Lung (tissue), 12 donors: Measurements from ENCODE around the gene USP3. TPM values are rescaled to one million over a fixed set of nuclear protein-coding genes. Genes with fewer than 3 reads are reported as not detected.
A peak's percentile ranks its signal among the peaks of the same experiment; 100 is the strongest.

Experiments
- ATAC-seq: fragments of 200-7000 bp; cut with Tn5 transposase; one replicate; pipeline ENCODE4 v1.9.1; 2020; ENCODE audit warnings: moderate number of reproducible peaks; ENCODE audit not compliant: insufficient read depth, low FRiP score
- DNase-seq, 3 donors: peaks; one replicate each; pipeline ENCODE4 v3.0.0-alpha.2; 2013 to 2017
- H3K27ac ChIP-seq, 2 donors: one replicate each; pipeline ENCODE4 v1.5.1; 2013; ENCODE audit warnings: mild to moderate bottlenecking in 2 of 2, moderate library complexity in 2 of 2, control low read depth in 1 of 2, inconsistent platforms in 1 of 2, low read depth in 1 of 2, low read length in 1 of 2
- H3K27me3 ChIP-seq, 3 donors: one replicate each; pipeline ENCODE4 v1.5.1; 2013; ENCODE audit warnings: low read length in 2 of 3; ENCODE audit not compliant: control insufficient read depth in 3 of 3, insufficient read depth in 3 of 3
- H3K36me3 ChIP-seq, 4 donors: one replicate each; pipeline ENCODE4 v1.5.1; 2013; ENCODE audit warnings: low read length in 4 of 4, mild to moderate bottlenecking in 1 of 4, moderate library complexity in 1 of 4; ENCODE audit not compliant: control insufficient read depth in 4 of 4, insufficient read depth in 4 of 4
- H3K4me1 ChIP-seq, 5 donors: one replicate each; pipeline ENCODE4 v1.5.1; 2013; ENCODE audit warnings: low read length in 5 of 5, mild to moderate bottlenecking in 2 of 5, moderate library complexity in 1 of 5; ENCODE audit not compliant: control insufficient read depth in 5 of 5, insufficient read depth in 5 of 5
- H3K4me3 ChIP-seq: one replicate; pipeline ENCODE4 v1.5.1; 2013; ENCODE audit warnings: mild to moderate bottlenecking, control low read depth, moderate library complexity
- H3K9ac ChIP-seq, 2 donors: one replicate each; pipeline ENCODE4 v1.5.1; 2013; ENCODE audit warnings: low read length in 2 of 2, control low read depth in 1 of 2; ENCODE audit not compliant: insufficient read depth in 1 of 2
- H3K9me3 ChIP-seq, 4 donors: one replicate each; pipeline ENCODE4 v1.5.1; 2013; ENCODE audit warnings: low read length in 3 of 4, mild to moderate bottlenecking in 1 of 4, moderate library complexity in 1 of 4; ENCODE audit not compliant: control insufficient read depth in 4 of 4, insufficient read depth in 3 of 4
- CTCF ChIP-seq: IDR thresholded peaks from 2 replicates; pipeline ENCODE4 v1.5.1; 2012; ENCODE audit warnings: mild to moderate bottlenecking; ENCODE audit errors: control extremely low read depth, extremely low read depth
- WGBS, 2 donors: extraction: QIAGEN DNeasy Blood & Tissue Kit; methylation state at CpG; one replicate each; pipeline ENCODE4 v1.1.7; 2013; 5-methylcytosine and 5-hydroxymethylcytosine counted together
- polyA plus RNA-seq, 2 donors: library from polyadenylated mRNA; stranded (reverse); fragments of 200-250 nt; gene quantifications; one replicate each; pipeline ENCODE4 v1.2.1, GENCODE V29; 2013
- total RNA-seq, 2 donors: library from RNA; depleted of rRNA in 1 of 2; stranded (reverse); fragments of >200 nt in 1 of 2; gene quantifications; one replicate each; pipeline ENCODE4 v1.2.1, GENCODE V29; 2014 to 2021
- donor health status: control.
- donor health status: control.
- donor health status: Bipolar disorder and iron deficiency.
- donor health status: healthy.
- donor health status: DM: yes; HTN: yes; CAD: no.

The USP3 gene
- total and polyA plus RNA-seq, 4 donors, result 29.1 to 95.5 (median 49.9) TPM

- no peaks in the 10 kb centered on the region for H3K9me3 ChIP-seq
- TF ChIP-seq CTCF, result no peak
- H3K36me3 ChIP-seq, result peaks cover 11 to 18% (median 12%) of the 10 kb centered on the region in 4 donors
- H3K4me1 ChIP-seq, result peaks cover 0 to 2% (median 0%) of the 10 kb centered on the region in 5 donors
- 74 to 88% methylated on average over 7 of the region's 7 CpGs for WGBS, 2 donors
- peak in 1 of 3 donors; percentile 39 for DNase-seq
- H3K27ac ChIP-seq, result no peak overlapping the region
- H3K4me3 ChIP-seq, result no peak overlapping the region
- H3K9ac ChIP-seq, result no peak overlapping the region
- H3K27me3 ChIP-seq, result no peaks in the 10 kb centered on the region
- no peak for ATAC-seq
Observed at GRCh38 chr15:63572749-63573464, 68.5 kb downstream of the USP3 start.

DNA sequence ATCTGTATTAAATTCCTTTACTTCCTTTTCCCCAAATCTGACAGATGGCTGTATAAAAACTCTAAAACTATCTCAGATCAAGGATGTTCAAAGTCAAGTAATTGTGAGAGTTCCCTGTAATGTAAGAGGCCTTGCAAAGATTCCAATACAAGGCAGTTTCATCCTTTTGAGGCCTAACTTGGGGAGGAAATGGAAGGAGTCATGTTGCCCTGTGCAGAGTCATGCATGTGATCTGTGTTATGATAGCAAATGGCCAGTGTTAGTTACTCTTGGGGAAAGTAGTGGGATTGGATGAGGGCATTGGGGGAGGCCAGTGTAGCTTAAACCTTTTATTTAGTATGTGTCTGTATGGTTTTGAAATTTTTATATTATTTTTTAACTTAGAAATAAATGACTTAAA lies 69.1 kb downstream of the USP3 start:
- Histone ChIP-seq H3K9ac (no peak overlapping the region), H3K36me3 (peaks cover 12 to 18% (median 12%) of the 10 kb centered on the region in 4 donors), H3K27ac (no peak overlapping the region), H3K9me3 (no peaks in the 10 kb centered on the region), H3K4me1 (peaks cover 0 to 2% (median 0%) of the 10 kb centered on the region in 5 donors), H3K4me3 (no peak overlapping the region), H3K27me3 (no peaks in the 10 kb centered on the region)
- DNase-seq (no peak), ATAC-seq (no peak)
- no peak for TF ChIP-seq CTCF

DNA sequence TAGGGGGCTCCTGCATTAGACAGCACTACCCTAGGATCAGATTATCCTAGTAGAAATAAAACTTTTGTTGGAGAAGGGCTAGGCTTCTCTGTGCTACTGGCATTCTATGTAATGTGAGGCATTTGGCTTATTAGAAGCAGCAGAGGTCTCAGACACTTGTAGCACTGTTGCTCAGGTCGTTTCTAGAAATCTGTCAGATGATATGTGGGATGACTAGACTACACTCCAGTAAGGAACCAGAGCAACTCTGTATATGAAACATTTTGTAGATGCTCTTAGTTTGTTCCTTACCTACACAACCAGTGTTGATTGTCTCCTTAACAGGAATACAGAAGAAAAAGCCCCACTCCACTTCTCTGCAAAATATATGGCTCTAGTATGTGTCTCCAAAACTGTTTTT lies 70.9 kb downstream of the USP3 start:
- TF ChIP-seq CTCF, result no peak
- ATAC-seq (no peak), DNase-seq (no peak)
- no peak overlapping the region for H3K4me3 ChIP-seq
- H3K4me1 ChIP-seq, result peaks cover 0 to 2% (median 0%) of the 10 kb centered on the region in 5 donors
- H3K36me3 ChIP-seq, result peaks cover 8 to 15% (median 10%) of the 10 kb centered on the region in 4 donors
- 80 to 83% methylated on average over 1 of the region's 1 CpG for WGBS, 2 donors
- no peak overlapping the region for H3K9ac ChIP-seq
- no peaks in the 10 kb centered on the region for H3K27me3 ChIP-seq
- no peaks in the 10 kb centered on the region for H3K9me3 ChIP-seq
- no peak overlapping the region for H3K27ac ChIP-seq
